ENCODE data around the gene CAPG.

The CAPG gene

DNA sequence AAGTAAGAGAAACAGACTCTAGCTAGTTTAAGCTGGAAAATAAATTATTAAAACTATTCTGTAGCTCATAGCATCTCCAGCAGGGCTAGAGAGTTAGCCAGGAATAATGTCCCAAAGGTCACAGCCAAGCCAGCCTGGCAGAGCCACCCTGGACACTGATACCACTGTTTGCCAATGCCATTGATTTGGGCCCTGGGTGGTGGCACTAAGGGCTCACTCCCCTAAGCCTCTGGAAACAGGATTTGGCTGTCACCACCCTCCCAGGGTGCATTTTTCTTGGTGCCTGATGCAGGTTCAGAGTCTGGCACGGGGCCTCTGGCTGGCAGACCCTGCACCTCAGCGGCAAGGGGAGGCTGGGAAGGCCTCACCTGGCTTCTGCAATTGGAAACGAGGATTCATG is 15.4 kb upstream of the CAPG start:
- ChIA-PET POLR2A (no interaction called here), CTCF (no interaction called here)

DNA sequence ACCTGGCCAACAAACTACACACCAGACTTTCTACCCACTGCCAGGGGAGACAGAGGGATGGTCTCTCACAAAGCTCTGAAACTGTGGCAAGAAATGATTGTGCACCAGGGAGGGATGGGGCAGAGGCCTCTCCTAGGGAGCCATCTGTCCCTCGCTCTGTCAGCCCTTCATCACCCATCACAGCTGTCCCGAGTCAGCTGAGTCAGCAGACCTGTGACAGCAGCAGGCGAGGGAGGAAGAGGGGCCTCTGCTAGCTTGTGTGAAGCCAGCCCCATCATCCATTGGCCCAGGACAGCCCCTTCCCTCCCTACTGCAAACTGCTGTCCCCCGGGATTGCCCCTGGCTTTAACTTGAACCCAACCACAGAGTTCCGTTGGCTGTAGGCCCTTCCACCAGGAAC is 13.4 kb upstream of the CAPG start:
- TF ChIP-seq NFRKB (IDR thresholded peaks at IDR 0.05): no peak
- no peak for TF ChIP-seq FOXK2 (IDR thresholded peaks at IDR 0.05)
- TF ChIP-seq CTBP1 (IDR thresholded peaks at IDR 0.05; ENCODE audit: borderline replicate concordance): no peak
- no peak for TF ChIP-seq TARDBP (IDR thresholded peaks at IDR 0.05)
- no peak for TF ChIP-seq ELF4 (IDR thresholded peaks at IDR 0.05)
- no peak for TF ChIP-seq SP1 (IDR thresholded peaks at IDR 0.05)
- TF ChIP-seq FOXA1 (IDR thresholded peaks at IDR 0.05): no peak
- TF ChIP-seq ARNT (IDR thresholded peaks at IDR 0.05): no peak
- TF ChIP-seq ZNF384 (IDR thresholded peaks at IDR 0.05): no peak
- TF ChIP-seq SUZ12 (IDR thresholded peaks at IDR 0.05): no peak
- TF ChIP-seq FOXM1 (IDR thresholded peaks at IDR 0.05; ENCODE audit: borderline replicate concordance): no peak
- no peak for TF ChIP-seq LEF1 (IDR thresholded peaks at IDR 0.05; ENCODE audit: borderline replicate concordance)
- TF ChIP-seq BHLHE40 (IDR thresholded peaks at IDR 0.05; ENCODE audit: borderline replicate concordance): no peak
- TF ChIP-seq, protein P1, sequence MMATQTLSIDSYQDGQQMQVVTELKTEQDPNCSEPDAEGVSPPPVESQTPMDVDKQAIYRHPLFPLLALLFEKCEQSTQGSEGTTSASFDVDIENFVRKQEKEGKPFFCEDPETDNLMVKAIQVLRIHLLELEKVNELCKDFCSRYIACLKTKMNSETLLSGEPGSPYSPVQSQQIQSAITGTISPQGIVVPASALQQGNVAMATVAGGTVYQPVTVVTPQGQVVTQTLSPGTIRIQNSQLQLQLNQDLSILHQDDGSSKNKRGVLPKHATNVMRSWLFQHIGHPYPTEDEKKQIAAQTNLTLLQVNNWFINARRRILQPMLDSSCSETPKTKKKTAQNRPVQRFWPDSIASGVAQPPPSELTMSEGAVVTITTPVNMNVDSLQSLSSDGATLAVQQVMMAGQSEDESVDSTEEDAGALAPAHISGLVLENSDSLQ (IDR thresholded peaks at IDR 0.05): no peak
- TF ChIP-seq HDGF (IDR thresholded peaks at IDR 0.05; ENCODE audit: borderline replicate concordance): no peak
- TF ChIP-seq L3MBTL2 (conservative IDR thresholded peaks at IDR 0.05): no peak
- ChIA-PET POLR2A (interaction anchor here (1.1 to 1.6 kb wide), 2 partner anchors 115 to 117 kb away, joined by 3 to 4 read pairs; partner anchors contain the start of gene MAT2A), CTCF (no interaction called here)
- no peak for DNase-seq (ENCODE audit: extremely low spot score)

More for the DNA sequence above, 15.4 kb upstream of the CAPG start:
- no peak for TF ChIP-seq BHLHE40 (IDR thresholded peaks at IDR 0.05; ENCODE audit: borderline replicate concordance)
- TF ChIP-seq L3MBTL2 (conservative IDR thresholded peaks at IDR 0.05): no peak
- TF ChIP-seq FOXA1 (IDR thresholded peaks at IDR 0.05): no peak
- no peak for TF ChIP-seq SUZ12 (IDR thresholded peaks at IDR 0.05)
- no peak for TF ChIP-seq FOXM1 (IDR thresholded peaks at IDR 0.05; ENCODE audit: borderline replicate concordance)
- TF ChIP-seq NFRKB (IDR thresholded peaks at IDR 0.05): no peak
- no peak for TF ChIP-seq HDGF (IDR thresholded peaks at IDR 0.05; ENCODE audit: borderline replicate concordance)
- no peak for TF ChIP-seq ELF4 (IDR thresholded peaks at IDR 0.05)
- TF ChIP-seq CTBP1 (IDR thresholded peaks at IDR 0.05; ENCODE audit: borderline replicate concordance): no peak
- TF ChIP-seq ZNF384 (IDR thresholded peaks at IDR 0.05): no peak
- no peak for TF ChIP-seq SP1 (IDR thresholded peaks at IDR 0.05)
- no peak for TF ChIP-seq LEF1 (IDR thresholded peaks at IDR 0.05; ENCODE audit: borderline replicate concordance)
- TF ChIP-seq, protein P1 (IDR thresholded peaks at IDR 0.05): no peak
- TF ChIP-seq ARNT (IDR thresholded peaks at IDR 0.05): no peak
- TF ChIP-seq TARDBP (IDR thresholded peaks at IDR 0.05): no peak
- no peak for TF ChIP-seq FOXK2 (IDR thresholded peaks at IDR 0.05)
- DNase-seq (ENCODE audit: extremely low spot score): no peak

DNA sequence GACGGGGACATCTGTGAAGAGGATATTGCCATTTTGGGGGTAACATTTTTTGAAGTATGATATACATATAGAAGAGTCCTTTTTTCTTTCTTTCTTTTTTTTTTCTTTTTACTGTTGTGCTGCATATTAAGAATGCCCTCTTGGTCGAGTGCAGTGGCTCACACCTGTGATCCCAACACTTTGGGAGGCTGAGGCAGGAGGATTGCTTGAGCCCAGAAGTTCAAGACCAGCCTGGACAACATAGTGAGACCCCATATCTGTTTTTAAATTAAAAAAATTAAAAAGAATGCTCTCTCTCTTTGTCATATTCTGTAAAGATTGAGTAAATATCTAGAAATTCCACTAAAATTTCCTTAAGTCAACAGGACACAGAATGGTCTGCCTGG is 11.9 kb upstream of the CAPG start:
- TF ChIP-seq FOXM1 (IDR thresholded peaks at IDR 0.05; ENCODE audit: borderline replicate concordance) (no peak), CTBP1 (IDR thresholded peaks at IDR 0.05; ENCODE audit: borderline replicate concordance) (no peak), ELF4 (IDR thresholded peaks at IDR 0.05) (no peak), SUZ12 (IDR thresholded peaks at IDR 0.05) (no peak), FOXK2 (IDR thresholded peaks at IDR 0.05) (no peak), ARNT (IDR thresholded peaks at IDR 0.05) (no peak), BHLHE40 (IDR thresholded peaks at IDR 0.05; ENCODE audit: borderline replicate concordance) (no peak), L3MBTL2 (conservative IDR thresholded peaks at IDR 0.05) (no peak), TARDBP (IDR thresholded peaks at IDR 0.05) (no peak), NFRKB (IDR thresholded peaks at IDR 0.05) (no peak)
- POLR2A ChIA-PET: interaction anchor here (1.0 to 4.2 kb wide), 3 partner anchors 27 to 128 kb away, joined by 3 to 105 read pairs (median 76); partner anchors contain the start of gene MAT2A
- CTCF ChIA-PET: interaction anchor here (0.6 to 4.0 kb wide), 2 partner anchors 129 to 139 kb away, joined by 6 to 68 read pairs; partner anchors contain the start of gene GGCX
- no peak for DNase-seq (ENCODE audit: extremely low spot score)

DNA sequence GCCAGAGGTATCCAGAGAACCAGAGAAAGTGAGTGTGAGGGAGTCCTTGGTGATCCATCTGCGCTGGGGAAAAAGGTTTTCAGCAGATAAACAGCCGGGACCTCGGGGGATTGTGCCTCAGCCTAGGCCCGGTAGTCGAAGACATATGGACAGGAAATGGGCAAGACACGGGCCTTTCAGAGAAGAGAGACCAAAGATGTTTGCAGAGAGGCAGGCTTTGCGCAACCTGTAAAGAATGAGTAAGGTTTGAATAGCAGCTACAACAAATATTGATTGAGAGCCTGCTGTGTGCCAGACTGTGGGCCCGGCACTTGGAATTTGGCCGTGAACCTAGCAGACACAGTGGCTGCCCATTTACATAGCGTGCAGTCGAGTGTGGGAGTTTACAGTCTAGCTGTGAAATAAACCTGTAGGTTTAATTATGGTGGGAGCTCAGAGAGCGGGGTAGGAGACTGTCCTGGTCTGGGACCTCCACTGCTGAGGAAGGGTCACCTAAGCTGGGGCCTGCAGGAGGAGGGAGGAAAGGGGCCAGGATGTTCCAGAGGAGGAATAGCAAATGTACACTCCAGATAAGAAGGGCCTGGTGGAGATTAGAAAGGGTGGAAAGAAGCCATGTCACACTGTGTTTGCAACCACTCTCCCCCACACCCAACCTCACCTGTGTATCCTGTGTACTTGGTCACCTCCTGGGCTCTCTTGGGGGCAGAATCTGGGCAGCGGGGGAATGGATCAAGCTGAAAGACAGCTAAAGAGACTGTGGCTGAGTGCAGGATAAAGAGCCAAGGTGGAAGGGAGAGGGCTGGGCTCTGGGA is 11.3 kb upstream of the CAPG start:
- ChIA-PET POLR2A (interaction anchor here (1.0 to 4.2 kb wide), 5 partner anchors 16 to 129 kb away, joined by 3 to 105 read pairs (median 23); partner anchors contain the start of gene MAT2A), CTCF (interaction anchor here (0.6 to 4.0 kb wide), 5 partner anchors 115 to 140 kb away, joined by 4 to 68 read pairs (median 5); partner anchors contain the start of genes GGCX and MAT2A)
- DNase-seq (ENCODE audit: extremely low spot score): no peak
- TF ChIP-seq SP1 (IDR thresholded peaks at IDR 0.05) (no peak), BHLHE40 (IDR thresholded peaks at IDR 0.05; ENCODE audit: borderline replicate concordance) (no peak)

DNA sequence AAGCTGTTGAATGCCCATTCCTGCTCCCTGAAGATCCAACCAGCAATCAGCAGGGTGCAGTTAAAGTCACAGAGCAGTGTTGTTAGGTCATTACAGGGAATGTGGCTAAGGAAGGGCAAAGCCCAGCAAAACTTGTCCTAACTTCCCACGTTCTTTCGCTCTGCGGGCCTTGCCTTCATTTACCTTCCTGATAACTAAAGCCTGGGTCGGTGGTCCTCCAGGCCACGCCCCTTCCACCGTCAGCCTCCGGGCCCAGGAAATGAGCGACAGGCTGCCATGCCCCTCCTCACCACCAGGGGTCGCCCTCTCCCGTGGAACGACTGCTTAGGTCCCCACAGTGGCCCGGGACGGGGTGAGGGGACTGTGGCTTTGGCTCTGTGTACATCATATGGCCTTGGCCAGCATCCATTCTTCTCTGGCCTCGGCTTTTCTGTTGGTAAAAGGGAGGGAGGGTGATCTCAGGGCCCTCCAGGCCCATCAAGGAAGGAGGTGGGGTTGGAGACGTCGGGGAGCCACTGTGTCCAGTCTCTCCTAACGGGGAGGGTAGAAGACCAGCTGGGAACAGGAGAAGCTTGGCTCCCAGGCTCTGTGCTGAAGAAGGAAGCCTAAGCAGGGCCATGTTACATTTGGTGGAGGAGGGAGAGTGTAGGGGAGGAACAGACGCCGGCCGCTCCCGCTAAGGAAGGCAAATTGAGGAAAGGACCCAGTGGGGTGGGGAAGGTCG is 10.5 kb upstream of the CAPG start:
- TF ChIP-seq, protein P1 (IDR thresholded peaks at IDR 0.05): peak; percentile 89
- TF ChIP-seq NFRKB (IDR thresholded peaks at IDR 0.05): no peak
- POLR2A ChIA-PET: interaction anchor here (1.0 to 4.4 kb wide), 12 partner anchors 11 to 139 kb away, joined by 3 to 105 read pairs (median 18); partner anchors contain the start of genes ELMOD3, GGCX, MAT2A and RETSAT
- DNase-seq (ENCODE audit: extremely low spot score): peak; percentile 88
- CTCF ChIA-PET: interaction anchor here (0.7 to 4.0 kb wide), 8 partner anchors 9 to 136 kb away, joined by 3 to 68 read pairs (median 4); partner anchors contain the start of gene MAT2A

All from HEK293T (cell line).